ENCODE measurements around the gene DNAH2. TPM values are rescaled to one million over a fixed set of nuclear protein-coding genes. Genes with fewer than 3 reads are reported as not detected.

Gene DNAH2
- total and polyA plus RNA-seq, 3 donors from 2014 or later, result 11.7 to 24.9 (median 22.7) TPM

DNA sequence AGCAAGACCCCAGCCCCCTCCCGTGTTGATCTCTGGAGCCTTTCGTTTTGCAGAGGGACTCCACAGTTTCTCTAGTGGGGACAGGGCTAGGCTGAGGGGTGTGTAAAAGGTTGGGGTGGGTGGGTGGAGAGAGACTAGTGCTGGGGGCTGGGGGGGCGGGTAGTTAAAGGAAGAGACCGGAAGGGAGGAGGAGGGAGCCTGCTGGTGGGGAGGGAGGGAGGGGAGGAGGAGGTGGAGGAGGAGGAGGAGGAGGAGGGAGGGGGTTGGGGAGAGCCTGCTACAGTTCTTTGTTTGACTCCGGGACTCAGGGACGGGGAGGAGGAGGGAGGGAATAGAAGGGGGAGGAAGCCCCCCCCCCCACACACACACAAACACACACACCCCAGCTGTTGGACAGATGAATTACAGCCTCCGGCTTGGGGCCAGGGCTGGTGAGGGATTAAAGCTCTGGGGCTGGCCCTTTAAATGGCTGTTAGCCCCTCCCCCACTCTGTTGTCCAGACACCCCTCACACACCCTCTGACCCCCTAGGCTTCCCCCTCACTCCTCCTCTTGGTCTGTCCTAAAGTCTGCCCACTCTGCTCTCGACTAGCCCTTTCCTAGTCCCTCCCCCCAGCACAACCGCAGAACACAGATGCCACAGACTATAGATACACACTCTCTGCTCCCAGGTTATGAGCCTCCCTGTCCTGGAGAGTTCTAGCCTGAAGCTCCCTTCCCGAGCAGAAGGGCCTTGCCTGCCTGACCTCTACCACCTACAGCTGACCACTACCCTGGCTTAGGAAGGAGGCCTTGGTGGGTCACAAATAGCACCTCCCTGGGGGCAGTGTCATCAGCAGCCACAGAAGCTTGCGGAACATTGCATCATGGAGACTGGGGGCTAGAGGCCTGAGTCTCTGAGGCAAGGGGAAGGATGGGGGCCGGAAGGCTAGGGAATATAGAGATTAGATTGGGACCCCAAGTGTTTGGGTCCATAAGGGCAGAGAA, 120.8 kb downstream of the DNAH2 start:
- Histone ChIP-seq H3K4me1 (peaks cover 49% of the 10 kb centered on the region), H3K9me3 (no peaks in the 10 kb centered on the region), H3K27me3 (no peaks in the 10 kb centered on the region), H3K36me3 (ENCODE audit: low read depth, missing control alignments) (no peaks in the 10 kb centered on the region), H3K27ac (peak overlapping the region; percentile 98 to 99), H3K4me3 (peak overlapping the region; percentile 3 to 91)
- DNase-seq, result peak; percentile 64
- 20 to 22% methylated on average over 8 to 9 of the region's 12 CpGs for WGBS, 2 donors
- intact Hi-C loops (cut with DNase I; ENCODE audit: low total_unique reads), result no loop called here
- TF ChIP-seq, protein P1, sequence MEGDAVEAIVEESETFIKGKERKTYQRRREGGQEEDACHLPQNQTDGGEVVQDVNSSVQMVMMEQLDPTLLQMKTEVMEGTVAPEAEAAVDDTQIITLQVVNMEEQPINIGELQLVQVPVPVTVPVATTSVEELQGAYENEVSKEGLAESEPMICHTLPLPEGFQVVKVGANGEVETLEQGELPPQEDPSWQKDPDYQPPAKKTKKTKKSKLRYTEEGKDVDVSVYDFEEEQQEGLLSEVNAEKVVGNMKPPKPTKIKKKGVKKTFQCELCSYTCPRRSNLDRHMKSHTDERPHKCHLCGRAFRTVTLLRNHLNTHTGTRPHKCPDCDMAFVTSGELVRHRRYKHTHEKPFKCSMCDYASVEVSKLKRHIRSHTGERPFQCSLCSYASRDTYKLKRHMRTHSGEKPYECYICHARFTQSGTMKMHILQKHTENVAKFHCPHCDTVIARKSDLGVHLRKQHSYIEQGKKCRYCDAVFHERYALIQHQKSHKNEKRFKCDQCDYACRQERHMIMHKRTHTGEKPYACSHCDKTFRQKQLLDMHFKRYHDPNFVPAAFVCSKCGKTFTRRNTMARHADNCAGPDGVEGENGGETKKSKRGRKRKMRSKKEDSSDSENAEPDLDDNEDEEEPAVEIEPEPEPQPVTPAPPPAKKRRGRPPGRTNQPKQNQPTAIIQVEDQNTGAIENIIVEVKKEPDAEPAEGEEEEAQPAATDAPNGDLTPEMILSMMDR (IDR thresholded peaks at IDR 0.05), result no peak
- no peak for TF ChIP-seq POLR2A (IDR thresholded peaks at IDR 0.05)

DNA sequence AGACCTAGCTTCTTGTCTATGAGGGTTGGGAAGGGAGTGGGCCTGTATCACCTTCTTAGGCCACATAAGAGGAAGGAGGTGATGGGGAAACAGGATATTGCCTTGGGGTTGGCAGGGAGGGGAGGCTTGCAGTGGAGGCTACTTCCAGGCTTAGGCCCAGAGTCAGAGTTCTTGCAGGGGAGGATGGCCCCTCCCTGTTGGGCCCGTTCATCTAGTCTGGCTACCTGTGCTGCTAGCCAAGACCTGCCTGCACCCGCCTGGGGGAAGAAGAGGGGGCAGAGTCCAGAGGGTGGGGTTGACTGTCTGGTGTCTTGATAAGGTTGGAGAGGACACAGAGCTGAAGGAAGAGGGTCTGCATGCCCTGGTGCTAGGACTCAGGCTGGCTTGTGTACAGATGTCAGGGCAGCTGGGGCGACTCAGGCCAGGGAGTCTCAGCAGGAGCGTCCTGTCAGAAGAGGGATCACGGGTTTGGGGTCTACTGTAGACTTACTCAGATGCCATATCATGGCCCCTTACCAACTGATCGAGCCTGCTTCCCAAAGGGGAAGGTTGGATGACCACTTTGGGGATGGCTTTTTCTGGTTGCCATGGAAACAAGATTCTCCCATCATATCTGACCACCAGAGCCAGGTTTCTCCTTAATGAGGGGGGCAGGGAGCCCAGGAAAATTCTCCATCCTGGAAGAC, 121.8 kb downstream of the DNAH2 start:
- Histone ChIP-seq H3K4me1 (peaks cover 46% of the 10 kb centered on the region), H3K27me3 (no peaks in the 10 kb centered on the region), H3K27ac (peak overlapping the region; percentile 60 to 99), H3K4me3 (no peak overlapping the region), H3K9me3 (no peaks in the 10 kb centered on the region), H3K36me3 (ENCODE audit: low read depth, missing control alignments) (no peaks in the 10 kb centered on the region)
- intact Hi-C loops (cut with DNase I; ENCODE audit: low total_unique reads), result no loop called here
- DNase-seq, result no peak
- no peak for TF ChIP-seq POLR2A (IDR thresholded peaks at IDR 0.05)
- TF ChIP-seq, protein P1 (IDR thresholded peaks at IDR 0.05), result no peak
- WGBS, 2 donors, result 49 to 74% methylated on average over 6 of the region's 6 CpGs

DNA sequence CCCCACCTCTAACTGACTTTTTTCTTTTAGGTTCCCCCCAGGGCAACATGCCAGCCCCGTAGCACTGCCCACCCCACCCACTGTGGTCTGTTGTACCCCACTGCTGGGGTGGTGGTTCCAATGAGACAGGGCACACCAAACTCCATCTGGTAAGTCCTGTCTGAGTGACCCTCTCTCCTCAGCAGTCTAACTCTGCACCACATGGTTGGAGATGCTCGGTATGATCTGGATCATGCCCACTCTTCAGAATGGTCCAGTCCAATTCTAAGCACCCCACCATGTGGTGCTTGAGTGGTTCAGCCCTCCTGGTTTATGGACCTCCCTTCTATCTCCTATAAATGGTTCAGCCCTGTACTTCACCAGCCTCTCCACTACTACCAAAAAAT, 122.3 kb downstream of the DNAH2 start:
- H3K27me3 ChIP-seq, result no peaks in the 10 kb centered on the region
- peaks cover 46% of the 10 kb centered on the region for H3K4me1 ChIP-seq
- WGBS, 2 donors, result 40 to 46% methylated on average over 2 of the region's 2 CpGs
- H3K9me3 ChIP-seq, result no peaks in the 10 kb centered on the region
- DNase-seq, result no peak
- intact Hi-C loops (cut with DNase I; ENCODE audit: low total_unique reads), result loop anchor here (5.0 kb wide), 1 partner anchor 312 kb away; the partner anchor contains the start of gene PER1
- no peak overlapping the region for H3K4me3 ChIP-seq
- no peaks in the 10 kb centered on the region for H3K36me3 ChIP-seq (ENCODE audit: low read depth, missing control alignments)
- H3K27ac ChIP-seq, result no peak overlapping the region
- TF ChIP-seq, protein P1 (IDR thresholded peaks at IDR 0.05), result no peak
- TF ChIP-seq POLR2A (IDR thresholded peaks at IDR 0.05), result no peak

DNA sequence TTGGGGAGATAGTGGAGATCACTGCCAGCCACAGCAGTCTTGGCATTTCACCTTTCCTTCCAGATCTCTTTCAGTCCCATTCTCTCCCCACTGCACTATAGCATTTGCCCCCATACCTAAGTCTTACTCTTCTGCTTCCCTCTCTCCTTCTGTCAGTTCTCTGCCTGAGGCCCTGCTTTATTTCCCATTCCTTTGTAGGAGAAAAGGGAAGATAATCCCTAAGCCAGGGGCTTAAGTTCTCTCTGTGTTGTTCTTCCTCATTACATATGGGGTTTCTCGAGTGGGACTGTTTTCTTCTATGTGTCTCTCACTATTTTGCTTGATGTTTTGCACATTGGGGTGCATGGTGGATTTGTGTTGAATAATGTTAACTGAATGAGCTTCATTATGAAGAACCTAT, 122.9 kb downstream of the DNAH2 start:
- Histone ChIP-seq H3K9me3 (no peaks in the 10 kb centered on the region), H3K4me3 (no peak overlapping the region), H3K36me3 (ENCODE audit: low read depth, missing control alignments) (no peaks in the 10 kb centered on the region), H3K4me1 (peaks cover 51% of the 10 kb centered on the region), H3K27ac (no peak overlapping the region), H3K27me3 (no peaks in the 10 kb centered on the region)
- intact Hi-C loops (cut with DNase I; ENCODE audit: low total_unique reads), result loop anchor here (5.0 kb wide), 1 partner anchor 312 kb away; the partner anchor contains the start of gene PER1
- 29 to 35% methylated on average over 1 of the region's 1 CpG for WGBS, 2 donors
- DNase-seq, result no peak
- TF ChIP-seq, protein P1 (IDR thresholded peaks at IDR 0.05), result no peak
- no peak for TF ChIP-seq POLR2A (IDR thresholded peaks at IDR 0.05)

Measured in testis (tissue), 3 donors.